GM18858 (cell line): ENCODE data around the gene TRPC6.
"Not testable (repeated sequence)": the region's sequence is repeated elsewhere in the genome, so short reads cannot be mapped to it uniquely, and the experiment has no call there.

Source experiments
- ATAC-seq: cut with Tn5 transposase; IDR thresholded peaks from one replicate; pipeline ENCODE4 v1.9.1; 2021; ENCODE audit not compliant: unreplicated experiment

The TRPC6 gene

DNA sequence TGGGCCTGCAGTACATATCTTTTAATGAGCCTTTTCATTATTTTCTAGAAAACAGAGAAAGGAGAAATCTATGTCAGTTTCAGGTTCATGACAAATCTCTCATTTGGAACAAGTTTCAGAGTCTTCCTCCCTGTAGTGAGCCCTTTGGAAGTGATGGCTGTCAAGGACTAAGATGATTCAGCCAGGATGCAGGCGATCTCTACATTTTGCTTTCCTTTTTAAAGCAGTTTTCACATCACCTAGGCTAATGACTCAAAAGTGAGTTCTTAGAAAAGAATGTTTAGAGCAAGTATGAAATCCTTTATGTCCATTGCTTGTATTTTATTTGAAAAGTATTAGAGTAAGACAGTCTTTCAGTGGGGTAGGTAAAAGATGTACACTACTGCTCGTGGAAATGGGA, 130.1 kb downstream of the TRPC6 start:
- no peak for ATAC-seq

DNA sequence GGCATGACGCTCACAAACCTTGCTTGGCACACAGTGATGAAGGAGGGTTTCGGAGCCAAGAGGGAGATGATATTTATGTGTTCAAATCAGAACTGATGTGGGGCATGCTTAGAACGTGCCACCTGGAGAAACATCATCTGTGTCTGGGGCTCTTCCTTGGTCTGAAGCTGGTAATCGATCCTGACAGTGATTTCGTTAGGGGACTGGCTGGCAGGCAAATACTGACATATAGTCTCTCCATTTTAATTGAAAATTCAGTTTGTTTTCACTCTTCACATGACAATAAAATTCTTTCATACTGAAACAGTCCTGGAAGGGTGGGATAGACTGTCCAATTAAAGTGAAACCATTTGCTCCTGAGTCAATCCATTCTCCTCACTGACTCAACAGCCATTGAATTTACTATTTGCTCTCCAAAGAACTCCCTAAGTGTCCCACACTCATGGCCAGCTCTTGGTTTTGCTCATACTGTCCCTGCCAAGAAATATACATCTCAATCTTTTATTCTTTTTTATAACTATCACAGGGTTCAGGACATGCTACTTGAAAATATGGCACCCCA, 134.8 kb downstream of the TRPC6 start:
- ATAC-seq: no peak

- no peak for ATAC-seq
These were observed 137.1 kb downstream of the TRPC6 start for GRCh38 chr11:101446726-101447125.

DNA sequence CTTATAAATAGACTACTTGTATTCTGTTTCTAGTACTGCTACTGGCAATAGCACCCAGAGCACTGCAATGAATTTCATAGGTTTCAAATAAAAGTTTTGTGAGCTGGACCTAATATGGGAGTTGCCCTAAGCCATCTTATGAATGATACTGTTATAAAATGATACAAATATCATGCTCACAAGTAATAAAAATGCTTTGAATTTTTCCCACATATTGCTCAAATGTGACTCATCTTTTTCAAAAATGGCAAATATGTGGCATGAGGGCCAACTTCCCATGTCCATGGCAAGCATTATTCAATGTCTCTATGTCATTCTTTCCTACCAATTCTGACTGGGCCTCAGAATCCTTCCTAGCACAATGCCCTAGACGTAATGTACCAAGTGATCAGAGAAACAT, 137.6 kb downstream of the TRPC6 start:
- ATAC-seq: no peak

- no peak for ATAC-seq
These were observed 138.0 kb downstream of the TRPC6 start for GRCh38 chr11:101445761-101446160.

- ATAC-seq: no peak
These were observed 139.0 kb downstream of the TRPC6 start for GRCh38 chr11:101444851-101445250.

- ATAC-seq: no peak
These were observed 139.6 kb downstream of the TRPC6 start for GRCh38 chr11:101444164-101444563.

GRCh38 chr11:101442936-101443521, 140.8 kb downstream of the TRPC6 start:
- no peak for ATAC-seq

DNA sequence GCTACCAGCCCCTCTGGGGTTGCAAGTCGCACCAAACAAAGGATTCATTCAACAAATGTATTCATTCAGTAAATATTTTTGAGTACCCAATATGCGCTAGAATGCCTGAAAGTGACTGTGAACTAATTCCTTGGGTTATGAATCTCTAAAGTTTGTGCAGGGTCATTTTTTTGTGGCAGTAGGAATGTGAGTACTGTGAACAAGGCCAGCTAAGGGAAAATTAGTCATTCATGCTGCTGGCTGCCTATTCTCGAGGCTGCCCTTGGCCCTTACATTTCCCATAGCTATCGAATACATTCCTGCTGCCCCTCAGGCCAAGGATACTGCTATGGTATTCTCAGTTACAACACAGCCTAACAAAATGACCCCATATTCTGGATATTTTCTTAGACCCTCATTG, 141.6 kb downstream of the TRPC6 start:
- ATAC-seq: no peak

DNA sequence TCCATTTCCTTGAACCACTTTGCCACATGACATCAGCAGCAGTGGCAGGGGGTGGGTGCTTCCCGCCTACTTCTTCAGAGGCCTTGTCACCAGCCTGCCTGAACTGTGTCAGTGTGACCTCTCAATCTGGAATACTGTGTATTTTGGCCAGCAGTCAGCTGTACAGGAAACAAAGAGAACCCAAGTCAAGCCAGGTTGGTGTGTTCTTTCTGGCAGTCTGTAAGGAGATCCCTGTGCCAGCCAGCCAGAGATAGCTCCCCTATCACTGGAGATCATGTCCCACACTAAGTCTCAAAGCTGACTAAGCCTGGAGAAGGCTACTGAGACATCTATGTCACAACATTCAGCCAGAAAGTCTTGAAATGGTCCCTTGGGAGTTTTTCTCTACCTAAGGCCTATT, 142.1 kb downstream of the TRPC6 start:
- ATAC-seq: no peak

DNA sequence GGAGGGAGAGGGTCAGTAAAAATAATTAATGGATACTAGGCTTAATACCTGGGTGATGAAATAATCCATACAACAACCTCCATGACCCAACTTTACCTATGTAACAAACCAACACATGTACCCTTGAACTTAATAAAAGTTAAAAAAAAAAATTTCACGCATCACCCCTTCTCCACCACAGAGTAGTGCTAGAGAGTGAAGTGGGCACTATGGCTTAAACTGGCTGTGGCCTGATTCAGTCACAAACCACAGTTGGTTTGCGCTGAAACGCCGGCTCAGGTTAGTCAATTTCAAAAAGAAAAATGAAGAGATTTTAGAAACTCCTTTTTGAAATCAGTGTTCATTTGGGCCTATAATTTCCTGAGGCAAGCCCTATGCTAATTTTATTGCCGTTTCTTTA, 144.3 kb downstream of the TRPC6 start:
- no peak for ATAC-seq

DNA sequence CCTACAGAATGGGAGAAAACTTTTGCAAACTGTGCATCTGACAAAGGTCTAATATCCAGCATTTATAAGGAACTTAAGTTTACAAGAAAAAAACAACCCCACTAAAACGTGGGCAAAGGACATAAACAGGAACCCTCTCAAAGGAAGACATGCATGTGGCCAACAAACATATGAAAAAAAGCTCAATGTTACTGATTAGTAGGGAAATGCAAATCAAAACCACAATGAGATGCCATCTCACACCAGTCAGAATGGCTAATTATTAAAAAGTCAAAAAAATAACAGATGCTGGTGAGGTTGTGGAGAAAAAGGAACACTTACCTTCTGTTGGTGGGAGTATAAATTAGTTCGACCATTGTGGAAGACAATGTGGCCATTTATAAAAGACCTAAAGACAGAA, 145.1 kb downstream of the TRPC6 start:
- ATAC-seq: not testable (repeated sequence)

DNA sequence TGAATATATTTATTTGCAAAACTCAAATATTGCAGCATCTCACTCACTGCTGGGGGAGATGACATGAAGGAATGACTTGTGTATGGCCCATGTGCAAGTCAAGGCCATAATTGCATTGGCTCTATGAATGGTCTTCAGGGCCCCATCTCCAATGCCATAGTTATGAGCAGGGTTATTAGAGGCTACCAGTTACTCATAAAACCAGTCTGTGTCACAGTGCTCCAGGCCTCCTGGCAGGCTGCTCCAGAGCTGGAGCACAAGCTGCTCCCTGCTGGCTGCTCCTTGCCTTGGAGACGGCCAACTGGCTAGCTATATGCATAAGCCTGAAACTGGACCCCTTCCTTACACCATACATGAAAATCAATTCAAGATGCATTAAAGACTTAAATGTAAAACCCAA, 145.7 kb downstream of the TRPC6 start:
- ATAC-seq: no peak

DNA sequence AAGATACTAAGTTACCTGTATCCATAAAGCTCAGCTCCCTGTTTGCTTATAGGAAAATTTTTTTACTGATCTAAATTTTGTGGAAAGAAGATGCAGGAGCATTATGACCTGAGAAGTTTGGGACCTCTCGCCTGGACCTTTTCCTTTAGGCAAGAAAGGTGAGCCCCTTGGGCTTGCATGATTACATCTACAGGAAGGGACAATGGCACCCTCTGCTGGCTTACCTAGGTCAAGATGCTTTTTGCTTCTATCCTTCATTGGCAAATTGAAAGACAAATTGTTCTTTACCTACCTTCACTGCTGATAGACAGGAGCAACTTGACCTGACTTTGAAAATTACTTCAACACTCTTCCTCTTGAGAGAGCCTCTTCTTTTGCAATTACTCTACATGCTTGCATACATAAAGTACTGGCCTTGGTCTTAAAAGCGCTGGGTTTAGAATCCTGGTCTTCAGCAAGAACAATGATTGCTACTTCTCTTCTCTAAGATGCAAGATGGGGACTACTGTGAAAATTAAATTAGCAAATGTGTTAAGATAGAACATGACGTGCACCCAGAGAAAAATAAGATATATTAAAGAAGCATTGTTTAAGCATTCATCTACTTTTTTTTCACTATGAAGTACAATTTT, 147.2 kb downstream of the TRPC6 start:
- ATAC-seq: no peak

DNA sequence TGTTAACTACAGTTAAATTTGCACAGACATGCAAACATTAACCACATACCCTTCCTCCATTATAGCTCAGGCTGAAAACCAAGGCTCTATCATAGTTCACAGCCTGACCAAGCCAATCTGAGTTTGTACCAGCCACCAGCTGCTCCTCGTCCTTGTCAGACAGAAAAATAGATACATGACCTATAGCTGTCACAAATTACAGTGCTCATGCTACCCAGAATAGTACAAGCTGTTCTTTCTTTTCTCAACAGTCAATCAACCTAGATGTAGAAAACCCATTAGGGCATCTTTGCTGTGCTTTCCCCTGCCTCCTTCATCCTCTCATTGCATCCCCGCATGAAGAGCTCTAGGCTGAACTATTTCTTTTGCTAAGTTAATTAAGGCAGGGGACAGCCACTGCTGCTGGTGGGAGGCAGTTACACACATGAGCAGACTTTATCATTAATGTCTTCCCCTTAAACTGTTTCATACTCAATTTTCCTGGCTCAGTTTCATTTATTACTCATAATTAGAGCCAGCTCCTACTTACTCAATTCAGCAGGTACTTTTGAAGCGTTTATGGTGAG, 148.3 kb downstream of the TRPC6 start:
- ATAC-seq: no peak

DNA sequence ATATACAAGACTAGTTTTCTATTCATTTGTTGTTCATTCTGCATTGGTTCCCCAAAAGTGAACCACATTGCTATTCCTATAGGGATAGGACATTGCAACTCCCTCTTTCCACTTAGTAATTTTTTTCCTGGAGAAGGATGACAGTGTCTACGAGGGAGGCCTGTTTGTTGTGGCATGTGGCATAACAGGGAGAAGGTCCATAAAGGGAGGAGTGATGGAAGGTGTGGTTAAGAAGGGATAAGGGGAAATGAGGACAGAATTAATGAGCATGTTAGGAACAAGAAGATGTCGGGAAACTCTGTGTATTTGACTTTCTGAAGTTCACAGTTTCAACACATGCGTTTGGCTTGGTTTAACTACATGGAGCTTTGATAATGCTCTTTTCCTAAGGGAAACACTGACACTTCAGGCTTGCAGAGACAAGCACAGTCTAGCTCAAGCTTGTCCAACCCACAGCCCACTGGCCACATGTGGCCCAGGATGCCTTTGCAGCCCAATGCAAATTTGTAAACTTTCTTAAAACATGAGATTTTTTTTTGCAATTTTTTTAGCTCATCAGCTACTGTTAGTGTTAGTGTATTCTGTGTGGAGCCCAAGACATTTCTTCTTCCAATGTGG, 149.7 kb downstream of the TRPC6 start:
- no peak for ATAC-seq

- ATAC-seq: no peak
These were observed 150.7 kb downstream of the TRPC6 start for GRCh38 chr11:101433151-101433550.

DNA sequence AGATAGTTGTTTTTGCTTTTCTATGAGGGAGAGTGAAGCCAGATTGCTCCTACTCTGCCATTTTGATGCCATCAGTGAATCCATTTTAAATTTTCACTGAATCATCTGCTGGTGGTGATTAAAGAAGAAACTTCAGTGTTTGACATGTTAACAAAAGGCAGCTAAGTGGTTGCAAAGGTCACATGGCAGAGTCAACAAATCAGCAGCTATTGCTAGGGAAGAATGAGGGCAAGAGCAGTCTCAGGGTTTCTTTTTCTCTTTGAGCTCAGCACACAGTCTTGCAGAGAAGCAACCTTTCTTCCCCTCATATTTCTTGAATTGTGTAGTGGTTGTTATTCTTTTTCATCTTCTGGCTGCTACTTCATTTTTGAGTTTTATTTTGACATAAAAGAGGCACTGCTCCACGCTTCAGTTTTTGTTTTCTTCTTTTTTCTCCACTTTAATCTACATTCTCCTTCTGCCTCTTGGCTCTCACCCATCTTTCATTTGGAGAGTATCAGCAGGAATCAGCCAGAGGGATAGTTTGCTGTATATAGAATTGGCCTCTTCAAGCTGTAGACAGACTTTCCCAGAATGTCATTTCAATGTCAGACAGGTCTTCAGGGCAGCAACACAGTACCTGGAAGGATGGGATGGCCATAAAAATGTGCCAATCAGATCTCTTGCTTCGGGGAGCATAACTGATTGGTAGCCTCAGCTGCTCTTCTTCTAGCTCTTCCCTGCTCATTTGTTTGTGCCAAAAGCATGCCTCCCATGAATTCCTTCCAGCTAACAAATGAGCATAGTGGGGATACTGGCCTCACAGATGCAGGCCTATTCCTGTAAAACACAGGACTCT, 153.9 kb downstream of the TRPC6 start:
- no peak for ATAC-seq

DNA sequence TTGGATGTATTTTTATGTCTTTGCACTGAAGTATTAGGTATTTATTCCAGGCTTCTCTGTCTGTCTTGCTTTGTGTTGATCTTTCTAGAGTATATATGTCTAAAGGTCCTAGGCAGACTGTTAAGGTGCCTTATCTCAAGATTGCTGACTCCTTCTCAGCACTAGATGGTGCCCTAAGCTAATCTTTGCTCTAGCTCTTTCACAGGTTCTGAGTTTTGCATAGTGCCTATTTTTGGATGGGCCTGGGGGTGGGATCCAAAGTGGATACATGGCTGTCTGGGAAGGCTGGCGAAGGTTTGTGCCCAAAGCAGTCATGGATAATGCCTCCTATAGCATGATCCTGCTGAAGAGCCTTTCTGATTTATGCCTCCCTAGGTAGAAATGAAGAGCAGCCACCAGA, 154.9 kb downstream of the TRPC6 start:
- ATAC-seq: no peak

DNA sequence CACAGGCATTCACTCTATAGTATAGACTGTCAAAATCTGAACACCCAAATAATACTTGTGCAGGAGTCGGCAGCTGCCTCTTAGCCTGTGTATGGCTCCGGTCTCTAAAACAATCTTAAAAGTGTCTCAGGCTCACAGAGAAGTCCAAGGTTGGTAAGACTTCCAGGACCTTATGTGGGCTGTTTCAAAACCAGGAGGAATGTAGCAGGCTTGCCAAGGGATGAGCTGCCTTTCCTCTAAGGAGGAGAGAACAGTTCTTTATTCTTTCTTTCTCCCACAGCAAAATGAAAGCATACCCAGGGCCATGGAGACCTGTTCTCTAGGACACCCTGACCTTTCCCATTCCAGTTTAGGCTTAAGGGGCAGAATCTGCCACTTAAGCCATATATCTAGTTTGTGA, 176.5 kb downstream of the TRPC6 start:
- ATAC-seq: no peak
